Urinary bladder (tissue), 4 donors: Measurements from ENCODE around the gene LSM11. TPM values are rescaled to one million over a fixed set of nuclear protein-coding genes. Genes with fewer than 3 reads are reported as not detected.

Experiments
- DNase-seq: peaks from one replicate; pipeline ENCODE4 v3.0.0-alpha.2; 2015; ENCODE audit errors: extremely low spot score
- H3K27ac ChIP-seq: one replicate; pipeline ENCODE4 v1.5.1; 2013; ENCODE audit warnings: low read depth, mild to moderate bottlenecking, moderate library complexity
- H3K36me3 ChIP-seq: one replicate; pipeline ENCODE4 v1.6.1; 2013; ENCODE audit warnings: mild to moderate bottlenecking, moderate library complexity; ENCODE audit not compliant: insufficient read depth
- H3K4me1 ChIP-seq: one replicate; pipeline ENCODE4 v1.6.1; 2013; ENCODE audit warnings: mild to moderate bottlenecking, moderate library complexity; ENCODE audit not compliant: insufficient read depth
- H3K4me3 ChIP-seq: one replicate; pipeline ENCODE4 v1.5.1; 2013; ENCODE audit warnings: low read depth, low read length
- WGBS: extraction: QIAGEN DNeasy Blood & Tissue Kit; methylation state at CpG from one replicate; pipeline ENCODE4 v1.1.7; 2013; 5-methylcytosine and 5-hydroxymethylcytosine counted together
- polyA plus RNA-seq: library from polyadenylated mRNA; stranded (reverse); fragments of 200-250 nt; gene quantifications from one replicate; pipeline ENCODE4 v1.2.3, GENCODE V29; 2013
- total RNA-seq: library from RNA; depleted of rRNA; stranded (reverse); fragments of >200 nt; gene quantifications from one replicate; pipeline ENCODE4 v1.2.3, GENCODE V29; 2014
- donor health status: healthy with polysubstance abuse.
- donor health status: healthy.

Gene LSM11
- total and polyA plus RNA-seq, 2 donors, result 12.6 to 15.5 TPM

GRCh38 chr5:157744051-157745011 lies 819 bp downstream of the LSM11 start:
- H3K4me1 ChIP-seq, result no peaks in the 10 kb centered on the region
- H3K27ac ChIP-seq, result no peak overlapping the region
- peak overlapping the region; percentile 89 for H3K4me3 ChIP-seq
- no peaks in the 10 kb centered on the region for H3K36me3 ChIP-seq
- DNase-seq, result no peak
- 3% methylated on average over 56 of the region's 56 CpGs for WGBS

- Histone ChIP-seq H3K27ac (no peak overlapping the region), H3K36me3 (no peaks in the 10 kb centered on the region), H3K4me1 (no peaks in the 10 kb centered on the region), H3K4me3 (peak overlapping the region; percentile 89)
- DNase-seq, result no peak
- whole genome bisulfite sequencing, result 55% methylated on average over 4 of the region's 4 CpGs
Measured at GRCh38 chr5:157745041-157745456, 1.5 kb downstream of the LSM11 start.

GRCh38 chr5:157747173-157747740 lies 3.7 kb downstream of the LSM11 start:
- 72% methylated on average over 6 of the region's 6 CpGs for WGBS
- no peak for DNase-seq
- Histone ChIP-seq H3K4me3 (no peak overlapping the region), H3K4me1 (no peaks in the 10 kb centered on the region), H3K27ac (no peak overlapping the region), H3K36me3 (peaks cover 2% of the 10 kb centered on the region)

- no peaks in the 10 kb centered on the region for H3K4me1 ChIP-seq
- H3K27ac ChIP-seq, result no peak overlapping the region
Measured at GRCh38 chr5:157747766-157748700, 4.5 kb downstream of the LSM11 start.

GRCh38 chr5:157748760-157749461 lies 5.4 kb downstream of the LSM11 start:
- Histone ChIP-seq H3K4me1 (no peaks in the 10 kb centered on the region), H3K27ac (no peak overlapping the region), H3K36me3 (peaks cover 4% of the 10 kb centered on the region), H3K4me3 (no peak overlapping the region)
- no peak for DNase-seq
- 49% methylated on average over 4 of the region's 4 CpGs for WGBS

More at GRCh38 chr5:157747766-157748700, 4.5 kb downstream of the LSM11 start:
- Histone ChIP-seq H3K4me3 (no peak overlapping the region), H3K36me3 (peaks cover 4% of the 10 kb centered on the region)
- WGBS, result 83% methylated on average over 8 of the region's 8 CpGs
- DNase-seq, result no peak

GRCh38 chr5:157749462-157749799 lies 5.9 kb downstream of the LSM11 start:
- no peak overlapping the region for H3K4me3 ChIP-seq
- no peak overlapping the region for H3K27ac ChIP-seq
- H3K36me3 ChIP-seq, result peaks cover 4% of the 10 kb centered on the region
- H3K4me1 ChIP-seq, result no peaks in the 10 kb centered on the region
- 82% methylated on average over 11 of the region's 11 CpGs for WGBS
- no peak for DNase-seq

- Histone ChIP-seq H3K36me3 (peaks cover 4% of the 10 kb centered on the region), H3K27ac (no peak overlapping the region), H3K4me3 (no peak overlapping the region), H3K4me1 (no peaks in the 10 kb centered on the region)
- DNase-seq, result no peak
- WGBS, result 25% methylated on average over 1 of the region's 1 CpG
Measured at GRCh38 chr5:157750320-157750719, 6.8 kb downstream of the LSM11 start.

GRCh38 chr5:157756122-157756521 lies 12.6 kb downstream of the LSM11 start:
- no peak for DNase-seq
- peaks cover 4% of the 10 kb centered on the region for H3K36me3 ChIP-seq
- H3K4me3 ChIP-seq, result no peak overlapping the region
- WGBS, result 92% methylated on average over 3 of the region's 3 CpGs
- H3K4me1 ChIP-seq, result no peaks in the 10 kb centered on the region
- H3K27ac ChIP-seq, result no peak overlapping the region

GRCh38 chr5:157758706-157759105 lies 15.2 kb downstream of the LSM11 start:
- Histone ChIP-seq H3K4me3 (no peak overlapping the region), H3K4me1 (no peaks in the 10 kb centered on the region), H3K36me3 (no peaks in the 10 kb centered on the region), H3K27ac (no peak overlapping the region)
- WGBS, result 62% methylated on average over 1 of the region's 1 CpG
- no peak for DNase-seq

- no peak for DNase-seq
- no peak overlapping the region for H3K27ac ChIP-seq
Measured at GRCh38 chr5:157761690-157762621, 18.4 kb downstream of the LSM11 start.

GRCh38 chr5:157764531-157764930 lies 21.0 kb downstream of the LSM11 start:
- WGBS, result 82% methylated on average over 6 of the region's 6 CpGs
- DNase-seq, result no peak
- no peaks in the 10 kb centered on the region for H3K4me1 ChIP-seq
- H3K36me3 ChIP-seq, result no peaks in the 10 kb centered on the region
- no peak overlapping the region for H3K4me3 ChIP-seq
- H3K27ac ChIP-seq, result no peak overlapping the region

More at GRCh38 chr5:157761690-157762621, 18.4 kb downstream of the LSM11 start:
- Histone ChIP-seq H3K36me3 (no peaks in the 10 kb centered on the region), H3K4me3 (no peak overlapping the region), H3K4me1 (no peaks in the 10 kb centered on the region)
- WGBS, result 32% methylated on average over 10 of the region's 10 CpGs

GRCh38 chr5:157766442-157766841 lies 22.9 kb downstream of the LSM11 start:
- 98% methylated on average over 7 of the region's 7 CpGs for WGBS
- no peak overlapping the region for H3K4me3 ChIP-seq
- no peaks in the 10 kb centered on the region for H3K4me1 ChIP-seq
- DNase-seq, result no peak
- no peak overlapping the region for H3K27ac ChIP-seq
- H3K36me3 ChIP-seq, result no peaks in the 10 kb centered on the region
